HG03521 (cell line): ENCODE data around the gene LRMDA.

Experiments used
- ATAC-seq: cut with Tn5 transposase; IDR thresholded peaks from one replicate; pipeline ENCODE4 v1.9.1; 2021; ENCODE audit warnings: mild to moderate bottlenecking, moderate library complexity; ENCODE audit not compliant: unreplicated experiment

The LRMDA gene

DNA sequence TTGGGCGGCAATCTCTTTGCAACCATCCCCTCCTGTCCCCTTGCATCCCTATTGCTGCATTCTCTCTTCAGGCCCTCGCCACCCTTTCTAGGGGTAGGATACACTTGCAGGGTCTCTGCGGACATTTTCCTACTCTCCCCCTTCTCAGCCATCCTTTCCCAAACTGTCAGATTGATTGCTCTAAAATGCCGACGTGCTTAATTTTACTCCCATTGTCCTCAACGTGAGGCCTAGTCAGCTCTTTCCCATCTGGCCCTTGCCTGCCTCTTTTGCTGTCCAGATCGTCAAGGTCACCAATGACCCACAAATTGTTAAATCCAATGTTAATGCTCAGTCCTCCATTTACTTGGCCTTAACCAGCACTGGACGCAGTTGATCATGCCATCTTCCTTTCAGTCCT lies 12.7 kb upstream of the LRMDA start:
- ATAC-seq = no peak

DNA sequence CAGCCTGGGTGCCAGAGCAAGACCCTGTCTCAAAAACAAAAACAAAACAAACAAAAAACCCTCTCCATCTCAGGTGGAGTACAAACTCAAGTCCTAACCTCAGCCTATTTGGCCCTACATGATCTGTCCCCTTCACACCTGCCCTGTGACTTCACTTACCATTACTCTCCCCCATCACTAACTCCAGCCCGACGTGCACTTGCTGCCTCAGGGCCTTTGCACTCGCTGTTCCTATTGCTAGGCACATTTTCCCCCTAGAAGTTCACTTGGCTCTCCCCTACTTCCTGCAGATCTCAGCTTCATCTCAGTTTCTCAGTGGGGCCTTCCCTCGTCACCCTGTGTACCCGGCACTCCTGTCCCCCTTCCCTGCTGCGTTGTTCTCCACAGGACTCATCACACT lies 8.5 kb upstream of the LRMDA start:
- no peak for ATAC-seq

DNA sequence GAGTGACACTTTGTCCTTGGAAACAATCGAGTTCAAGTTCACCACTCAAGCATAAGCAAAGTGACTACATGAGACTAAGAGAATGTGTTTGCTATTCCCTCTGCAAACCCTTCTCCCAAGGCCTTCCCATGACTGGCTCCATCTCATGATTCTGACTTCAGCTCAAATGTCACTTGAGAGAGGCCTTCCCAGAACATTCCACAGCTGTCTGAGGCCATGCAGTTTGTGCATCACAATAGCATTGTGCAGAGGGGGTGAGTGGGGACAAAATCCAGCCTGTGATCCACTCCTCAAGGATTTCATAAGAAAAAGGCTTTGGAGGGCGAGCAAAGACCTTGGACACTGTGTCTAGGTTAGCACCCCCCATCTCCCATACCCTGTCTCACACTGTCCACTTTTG lies 6.9 kb upstream of the LRMDA start:
- ATAC-seq = no peak

DNA sequence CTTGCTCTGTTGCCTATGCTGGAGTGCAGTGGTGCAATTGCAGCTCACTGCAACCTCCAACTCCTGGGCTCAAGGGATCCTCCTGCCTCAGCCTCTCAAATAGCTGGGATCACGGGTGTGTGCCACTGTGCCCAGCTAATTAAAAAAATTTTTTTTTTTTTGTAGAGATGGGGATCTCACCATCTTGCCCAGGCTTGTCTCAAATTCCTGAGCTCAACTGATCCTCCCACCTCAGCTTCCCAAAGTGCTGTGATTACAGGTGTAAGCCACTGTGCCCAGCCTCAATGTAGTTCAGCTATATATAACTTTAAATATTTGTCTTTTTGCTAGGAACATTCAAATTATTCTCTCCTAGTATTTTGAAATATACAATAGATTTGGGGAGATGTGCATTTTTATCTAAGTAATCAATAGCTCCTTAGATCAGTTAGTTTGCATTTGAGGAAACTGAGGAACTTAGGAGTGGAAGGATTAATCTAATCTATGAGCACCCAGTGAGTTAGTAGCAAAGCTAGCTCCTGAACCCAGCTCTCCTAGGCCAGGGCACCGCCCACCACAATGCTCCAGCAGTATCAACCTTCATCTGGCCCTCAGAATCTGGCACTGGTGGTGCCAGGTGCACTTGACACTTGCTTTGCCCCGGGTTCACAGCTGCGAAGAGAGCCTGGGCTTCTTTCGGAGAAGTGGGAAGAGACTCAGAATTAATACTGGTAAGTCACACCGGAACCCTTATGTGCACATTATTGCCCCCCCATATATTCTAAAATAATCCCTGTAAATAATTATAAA lies 5.9 kb upstream of the LRMDA start:
- no peak for ATAC-seq

DNA sequence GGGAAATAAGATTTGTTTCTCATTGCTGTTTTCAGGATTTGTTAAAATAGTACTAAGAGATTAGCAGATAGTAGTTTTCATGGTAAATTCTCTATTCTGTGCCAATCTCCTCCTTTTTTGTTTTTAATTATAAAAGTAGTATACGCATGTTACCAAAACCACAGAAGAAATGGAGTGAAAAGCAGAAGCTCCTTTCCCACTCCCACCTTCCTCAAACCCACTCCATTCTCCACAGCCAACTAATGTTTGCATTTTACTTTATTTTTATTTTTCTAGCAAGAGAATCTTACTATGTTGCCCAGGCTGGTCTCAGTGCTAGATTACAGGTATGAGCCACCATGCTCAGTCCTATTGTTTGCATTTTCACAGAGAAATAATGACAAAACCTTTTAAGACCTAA lies 4.5 kb upstream of the LRMDA start:
- no peak for ATAC-seq

- no peak for ATAC-seq
Measured at GRCh38 chr10:75427951-75428350, 3.5 kb upstream of the LRMDA start.

GRCh38 chr10:75428434-75429158 lies 2.8 kb upstream of the LRMDA start:
- ATAC-seq = no peak

DNA sequence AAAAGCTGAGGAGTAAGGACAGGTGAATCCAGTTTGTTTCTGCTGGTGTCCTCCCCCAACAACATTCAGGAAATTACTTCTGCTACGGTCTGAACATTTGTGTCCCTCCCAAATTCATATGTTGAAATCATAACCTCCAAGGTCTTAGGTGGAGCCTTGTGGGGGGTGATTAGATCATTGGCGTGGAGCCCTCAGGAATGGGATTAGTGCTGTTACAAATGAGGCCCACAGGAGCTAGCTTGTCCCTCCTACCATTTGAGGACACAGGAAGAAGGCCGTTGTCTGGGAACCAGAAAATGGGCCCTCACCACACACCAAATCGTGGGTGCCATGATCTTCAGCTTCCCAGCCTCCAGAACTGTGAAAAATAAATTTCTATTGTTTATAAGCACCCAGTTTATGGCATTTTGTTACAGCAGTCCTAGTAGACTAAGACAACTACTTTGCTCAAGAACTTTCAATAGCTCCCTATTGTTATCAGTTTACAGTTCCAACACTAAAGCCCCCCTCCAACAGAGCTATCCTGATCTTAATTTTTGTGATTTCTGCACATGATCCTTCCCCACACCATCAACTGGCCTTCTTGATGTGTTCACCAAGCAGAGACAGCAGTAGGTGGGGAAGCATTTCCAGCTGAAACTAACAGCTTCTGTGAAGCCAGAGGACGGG lies 2.1 kb upstream of the LRMDA start:
- no peak for ATAC-seq

- no peak for ATAC-seq
Measured at GRCh38 chr10:75430000-75430763, 1.2 kb upstream of the LRMDA start.

DNA sequence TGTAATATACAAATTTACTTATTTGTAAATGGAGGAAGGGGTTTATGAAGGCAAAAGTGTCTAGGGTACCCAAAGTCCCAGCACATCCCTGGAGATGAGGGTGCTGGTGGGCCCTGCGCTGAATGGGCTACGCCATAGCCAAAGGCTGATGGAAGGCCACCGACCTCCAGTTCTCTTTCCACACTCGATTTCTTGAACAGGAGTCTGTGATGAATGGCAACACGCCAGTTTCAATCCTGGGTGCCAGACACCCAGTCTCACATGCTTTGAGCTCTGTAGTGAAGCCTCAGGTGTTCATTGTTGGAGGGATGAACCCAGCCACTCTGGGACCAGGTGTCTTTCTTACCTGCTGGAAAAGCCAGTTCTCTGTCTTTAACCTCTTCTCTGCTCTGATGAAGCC lies 752 bp downstream of the LRMDA start:
- no peak for ATAC-seq

GRCh38 chr10:75432763-75433162 lies 1.3 kb downstream of the LRMDA start:
- no peak for ATAC-seq

GRCh38 chr10:75433216-75433615 lies 1.8 kb downstream of the LRMDA start:
- no peak for ATAC-seq

GRCh38 chr10:75434291-75434690 lies 2.9 kb downstream of the LRMDA start:
- ATAC-seq = no peak

DNA sequence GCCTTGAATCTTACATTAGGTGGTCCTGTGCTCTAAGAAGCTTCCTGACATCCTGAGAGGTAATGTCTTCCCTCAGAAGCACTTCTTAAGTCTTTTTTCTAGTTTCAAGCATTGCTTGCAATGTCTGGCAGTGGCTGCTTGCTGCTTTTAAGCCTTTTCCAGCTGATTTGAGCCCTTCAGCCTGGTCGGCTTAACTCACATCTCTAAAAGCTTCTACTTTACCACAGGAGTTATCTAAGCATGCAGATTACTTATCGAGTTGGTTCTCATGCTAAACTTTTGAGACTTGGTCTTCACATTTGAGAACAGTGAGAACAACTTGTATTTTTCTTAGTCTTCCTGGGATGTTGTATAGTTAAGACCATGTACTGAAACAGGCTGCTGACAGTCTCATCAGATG lies 3.9 kb downstream of the LRMDA start:
- ATAC-seq = no peak

- no peak for ATAC-seq
Measured at GRCh38 chr10:75436896-75437295, 5.5 kb downstream of the LRMDA start.

DNA sequence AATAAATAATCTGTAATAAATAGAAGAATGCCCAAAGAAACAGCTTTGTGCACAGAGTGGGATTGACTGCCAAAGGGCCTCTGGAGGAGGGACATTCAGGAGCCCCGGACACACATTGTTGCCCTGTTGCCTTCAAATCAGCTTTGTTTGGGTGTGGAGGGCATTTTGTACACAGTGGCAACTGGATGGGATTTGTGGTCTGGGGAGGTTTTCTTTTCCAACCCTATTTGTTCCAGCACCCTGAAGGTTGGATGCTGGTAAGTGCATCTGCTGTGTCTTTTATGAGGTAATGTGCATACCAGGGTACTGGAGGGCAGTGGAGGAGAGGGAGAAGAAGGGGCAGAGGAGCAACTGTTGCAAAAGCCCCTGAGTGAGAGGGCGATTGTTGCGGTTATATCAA lies 6.3 kb downstream of the LRMDA start:
- no peak for ATAC-seq

- no peak for ATAC-seq
Measured at GRCh38 chr10:75438275-75438674, 6.9 kb downstream of the LRMDA start.

GRCh38 chr10:75439811-75440210 lies 8.4 kb downstream of the LRMDA start:
- no peak for ATAC-seq

GRCh38 chr10:75440271-75440793 lies 8.9 kb downstream of the LRMDA start:
- no peak for ATAC-seq

- ATAC-seq = no peak
Measured at GRCh38 chr10:75441196-75441595, 9.8 kb downstream of the LRMDA start.

- ATAC-seq = no peak
Measured at GRCh38 chr10:75441682-75442081, 10.3 kb downstream of the LRMDA start.
